ENCODE data around the gene ATG14. TPM values are rescaled to one million over a fixed set of nuclear protein-coding genes. Genes with fewer than 3 reads are reported as not detected.
A peak's percentile ranks its signal among the peaks of the same experiment; 100 is the strongest.

ATG14 gene
- total and polyA plus RNA-seq, 2 of the 8 experiments (the other 6 are each of a cell fraction or from before 2014, with no cell fraction given), result 4.9 to 10.8 TPM

- no peaks in the 10 kb centered on the region for H3K23me2 ChIP-seq (ENCODE audit: low read depth, low read length)
- no peak overlapping the region for H3K4me3 ChIP-seq (ENCODE audit: extremely low read depth in 1 of 4, insufficient read depth in 2 of 4, low read depth in 3 of 4, low read length in 4 of 4)
- no peaks in the 10 kb centered on the region for H3K79me1 ChIP-seq (ENCODE audit: low read depth, low read length)
- no peak overlapping the region for H4K8ac ChIP-seq (ENCODE audit: extremely low read depth, insufficient read depth, low read length)
- H2BK5ac ChIP-seq (ENCODE audit: low read depth, low read length), result no peak overlapping the region
- no peaks in the 10 kb centered on the region for H3K9me3 ChIP-seq (ENCODE audit: insufficient read depth in 2 of 2, low read depth in 1 of 2, low read length in 1 of 2)
- H3K14ac ChIP-seq (ENCODE audit: insufficient read length), result no peak overlapping the region
- no peak overlapping the region for H3K4ac ChIP-seq (replicated peaks; ENCODE audit: insufficient read length, low read depth, low read length)
- no peak overlapping the region for H3K23ac ChIP-seq (ENCODE audit: insufficient read length)
- H3K4me2 ChIP-seq (ENCODE audit: insufficient read depth in 1 of 2, low read depth in 2 of 2, low read length in 2 of 2), result no peak overlapping the region
- H3K27ac ChIP-seq (ENCODE audit: low read depth, low read length), result no peak overlapping the region
- H4K5ac ChIP-seq (ENCODE audit: insufficient read length, low read depth, low read length), result no peak overlapping the region
- H3K9ac ChIP-seq (replicated peaks in 1 of 4; ENCODE audit: extremely low read depth in 1 of 4, low read depth in 3 of 4, low read length in 3 of 4), result no peak overlapping the region
- H3K36me3 ChIP-seq (ENCODE audit: control insufficient read depth in 2 of 4, insufficient read depth in 4 of 4, low read length in 3 of 4), result no peaks in the 10 kb centered on the region
- no peak overlapping the region for H2AFZ ChIP-seq (ENCODE audit: low read length)
- no peak overlapping the region for H2BK12ac ChIP-seq (ENCODE audit: low read depth, low read length)
- H3K4me1 ChIP-seq (replicated peaks in 1 of 4; ENCODE audit: control insufficient read depth in 3 of 4, insufficient read depth in 4 of 4, low read length in 3 of 4), result peaks cover 0 to 7% (median 2%) of the 10 kb centered on the region in 4 experiments; a peak in 3 of 7 replicates
- WGBS, 2 experiments (ENCODE audit: extremely low coverage in 1 of 2, insufficient coverage in 1 of 2, insufficient read length in 1 of 2, insufficient replicate concordance in 2 of 2, low coverage in 1 of 2, low lambda C conversion rate in 2 of 2, missing lambda C conversion rate in 1 of 2), result 100% methylated on average over 2 of the region's 2 CpGs; no CpG with 5 or more reads in 1 of the 2 experiments
- H2AK5ac ChIP-seq (ENCODE audit: low read depth, low read length), result no peak overlapping the region
- H4K20me1 ChIP-seq (replicated peaks in 1 of 2; ENCODE audit: control insufficient read depth in 1 of 2, insufficient read depth in 2 of 2, low read length in 2 of 2), result no peaks in the 10 kb centered on the region
- no peaks in the 10 kb centered on the region for H3K79me2 ChIP-seq (ENCODE audit: control insufficient read depth in 1 of 2, insufficient read depth in 2 of 2, low read length in 2 of 2)
- H2BK20ac ChIP-seq (ENCODE audit: low read length), result no peak overlapping the region
- DNase-seq (ENCODE audit: low read depth in 1 of 2, low spot score in 2 of 2), result peak in 1 of 2 experiments; percentile 7
- CTCF ChIA-PET (ENCODE audit: partially characterized antibody), result interaction anchor here (0.8 to 1.5 kb wide), 4 partner anchors 12 to 890 kb away, joined by 3 to 4 read pairs (median 4); no protein-coding TSS in a partner anchor
- FAIRE-seq, result no peak
- H3K27me3 ChIP-seq (replicated peaks in 1 of 4; ENCODE audit: control insufficient read depth in 3 of 4, extremely low read depth in 1 of 4, insufficient read depth in 3 of 4, low read length in 3 of 4), result no peaks in the 10 kb centered on the region
- no peak overlapping the region for H3K18ac ChIP-seq (ENCODE audit: extremely low read depth, low read length)
- TF ChIP-seq POLR2A (IDR thresholded peaks at IDR 0.05; ENCODE audit: control extremely low read depth in 1 of 2, low read depth in 2 of 2, low read length in 2 of 2) (no peak), JUN (IDR thresholded peaks at IDR 0.05; ENCODE audit: low read depth, low read length) (no peak), SAP30 (IDR thresholded peaks at IDR 0.05; ENCODE audit: insufficient read depth, insufficient replicate concordance, low read length) (no peak), JUND (IDR thresholded peaks at IDR 0.05; ENCODE audit: low read length) (no peak), SIN3A (conservative IDR thresholded peaks at IDR 0.05 in 1 of 2, IDR thresholded peaks at IDR 0.05 in 1 of 2; ENCODE audit: low read depth in 1 of 2, low read length in 2 of 2) (no peak), KDM1A (IDR thresholded peaks at IDR 0.05; ENCODE audit: borderline replicate concordance, low read length) (no peak), ASH2L (IDR thresholded peaks at IDR 0.05; ENCODE audit: low read length) (no peak), GABPA (IDR thresholded peaks at IDR 0.05; ENCODE audit: borderline replicate concordance, insufficient read depth, low read length) (no peak), CBX8 (IDR thresholded peaks at IDR 0.05; ENCODE audit: borderline replicate concordance, low read depth, low read length) (no peak), FOSL1 (IDR thresholded peaks at IDR 0.05; ENCODE audit: insufficient read depth, low read depth, low read length) (no peak), USF2 (IDR thresholded peaks at IDR 0.05; ENCODE audit: low read length) (no peak), SP2 (IDR thresholded peaks at IDR 0.05; ENCODE audit: low read length) (no peak), RAD21 (IDR thresholded peaks at IDR 0.05 in 1 of 2, conservative IDR thresholded peaks at IDR 0.05 in 1 of 2; ENCODE audit: low read depth in 2 of 2, low read length in 2 of 2) (no peak)
- H4K91ac ChIP-seq (replicated peaks; ENCODE audit: insufficient read length, low read length), result no peak overlapping the region
- H3K56ac ChIP-seq (replicated peaks; ENCODE audit: insufficient read length, low read depth, low read length), result no peak overlapping the region
- H2BK120ac ChIP-seq (replicated peaks; ENCODE audit: low read depth, low read length), result no peak overlapping the region
- POLR2A ChIA-PET (ENCODE audit: partially characterized antibody), result no interaction called here
- no peak overlapping the region for H2BK15ac ChIP-seq (ENCODE audit: low read length)
These were observed 38.5 kb upstream of the ATG14 start for GRCh38 chr14:55450124-55450523.

All from H1 (cell line).